ENCODE measurements around the gene CIP2A.
"Not testable (repeated sequence)": the region's sequence is repeated elsewhere in the genome, so short reads cannot be mapped to it uniquely, and the experiment has no call there.

CIP2A gene

DNA sequence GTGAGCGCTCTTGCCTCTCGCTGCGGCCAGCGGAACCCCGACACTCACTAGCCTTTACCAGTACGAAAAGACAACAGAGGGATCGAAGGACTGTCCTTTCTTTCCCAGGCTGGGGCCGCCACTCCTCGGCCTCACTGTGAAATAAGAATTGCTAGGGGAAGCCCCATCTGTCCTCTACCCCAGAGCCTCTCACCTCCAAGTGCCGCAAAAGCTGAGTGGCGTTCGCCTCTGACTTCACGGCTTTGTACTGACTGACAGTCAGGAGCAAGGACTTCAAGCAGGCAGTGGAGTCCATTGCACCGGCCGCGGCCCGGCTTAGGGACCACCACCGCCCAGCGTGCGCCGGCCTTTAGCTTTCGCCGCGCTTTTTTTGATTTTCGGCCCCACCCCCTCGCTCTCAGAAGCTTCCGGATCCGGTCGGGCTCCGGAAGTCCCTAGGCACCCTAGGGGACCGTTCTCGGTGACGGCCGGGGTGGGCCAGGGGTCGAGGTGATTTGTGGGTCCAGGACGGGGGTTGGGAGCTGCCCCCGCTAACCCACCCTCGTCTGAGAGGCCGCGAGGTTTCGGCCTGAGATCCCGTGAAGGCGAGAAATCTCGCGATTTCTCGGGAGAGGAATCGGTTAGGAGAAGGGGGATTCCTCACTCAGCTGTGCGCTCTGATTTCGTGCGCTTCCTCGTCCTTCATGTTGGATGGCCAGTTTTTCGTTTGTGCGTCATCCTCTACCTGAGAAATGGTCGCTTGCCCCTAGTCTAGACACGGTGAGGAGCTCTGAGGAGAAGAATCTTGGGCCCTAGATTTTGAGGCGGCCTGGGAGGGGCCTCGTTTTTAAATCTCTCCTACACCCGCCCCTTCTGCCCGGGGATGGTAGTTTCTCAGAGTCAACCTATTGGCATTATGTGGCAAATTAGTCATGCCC lies at the start of gene CIP2A, which contains the start of gene DZIP3:
TSS of gene CIP2A (minus strand) at position 358 of the 917 bp plus-strand sequence. CDS start at position 295, 63 bp downstream.
TSS of gene DZIP3 (plus strand) at position 642 of the 917 bp plus-strand sequence. CDS start 15,685 bp downstream, outside the sequence.
- DNase-seq = peak; percentile 97

DNA sequence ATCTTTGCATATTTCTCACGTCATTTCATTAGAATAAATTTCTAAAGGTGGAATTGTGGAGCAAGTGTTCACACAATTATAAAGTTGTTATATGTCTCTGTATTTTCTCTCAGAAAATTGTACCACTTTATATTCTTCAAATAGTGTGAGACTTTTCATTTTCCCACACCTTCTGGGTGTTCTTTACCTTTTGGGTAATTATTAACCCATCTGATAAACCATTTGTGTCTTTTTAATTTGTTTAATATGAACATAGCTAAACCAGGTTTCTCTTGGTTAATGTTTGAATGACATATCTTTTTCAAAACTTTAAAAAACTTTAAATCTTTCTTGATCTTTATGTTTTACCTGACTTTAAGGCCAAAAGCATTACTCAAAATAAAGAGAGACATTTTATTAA lies 40.7 kb upstream of the CIP2A start:
- no peak for DNase-seq

DNA sequence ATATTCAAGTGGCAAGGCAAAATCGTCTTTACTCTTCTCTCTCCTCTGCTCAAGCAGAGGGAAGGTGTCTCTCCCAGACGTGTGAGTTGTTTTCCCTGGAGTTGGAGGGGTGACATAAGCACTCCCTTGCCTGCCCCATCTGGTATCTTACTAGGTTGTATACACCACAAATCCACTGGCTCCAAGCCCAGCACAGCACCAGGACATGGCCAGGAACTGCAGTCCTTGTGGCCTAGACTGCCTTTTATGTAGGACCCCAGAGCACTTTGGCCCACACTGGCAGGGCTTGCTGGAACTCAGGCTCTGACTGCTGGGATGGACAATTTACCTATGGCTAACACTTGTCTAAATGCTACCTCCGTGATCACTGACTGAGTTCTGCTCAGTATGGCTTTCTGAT lies 34.3 kb upstream of the CIP2A start:
- no peak for DNase-seq

DNA sequence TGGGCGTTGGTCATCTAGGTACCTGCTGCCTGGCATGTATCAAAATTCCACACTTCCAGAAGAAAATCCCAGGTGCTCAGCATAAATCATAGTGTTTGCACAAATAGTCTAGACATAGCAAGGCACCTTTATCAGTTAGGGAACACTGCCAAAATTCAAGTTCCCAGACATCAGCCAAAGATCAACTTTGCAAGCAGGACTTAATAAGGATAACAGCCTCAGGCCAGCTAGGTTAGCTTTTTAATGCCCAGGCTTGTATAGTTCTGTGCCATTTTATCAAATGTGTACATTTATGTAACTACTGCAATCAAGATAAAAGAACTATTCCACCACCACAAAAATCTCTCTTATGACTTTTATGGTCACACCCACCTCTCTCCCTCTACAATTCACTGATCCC lies 31.0 kb upstream of the CIP2A start:
- DNase-seq = no peak

DNA sequence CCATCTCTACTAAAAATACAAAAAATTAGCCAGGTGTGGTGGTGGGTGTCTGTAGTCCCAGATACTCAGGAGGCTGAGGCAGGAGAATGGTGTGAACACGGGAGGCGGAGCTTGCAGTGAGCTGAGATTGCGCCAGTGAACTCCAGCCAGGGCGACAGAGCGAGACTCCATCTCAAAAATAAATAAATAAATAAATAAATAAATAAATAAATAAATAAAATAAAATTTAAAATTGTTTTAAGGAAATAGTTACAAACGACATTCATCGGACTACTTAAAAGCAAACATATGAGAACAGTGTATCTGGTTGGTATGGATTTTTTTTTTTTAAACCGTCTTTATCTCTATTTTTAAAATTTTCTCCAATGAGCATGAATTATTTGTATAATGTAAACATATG lies 26.9 kb upstream of the CIP2A start:
- DNase-seq = not testable (repeated sequence)

GRCh38 chr3:108610651-108611050 lies 21.4 kb upstream of the CIP2A start:
- no peak for DNase-seq

DNA sequence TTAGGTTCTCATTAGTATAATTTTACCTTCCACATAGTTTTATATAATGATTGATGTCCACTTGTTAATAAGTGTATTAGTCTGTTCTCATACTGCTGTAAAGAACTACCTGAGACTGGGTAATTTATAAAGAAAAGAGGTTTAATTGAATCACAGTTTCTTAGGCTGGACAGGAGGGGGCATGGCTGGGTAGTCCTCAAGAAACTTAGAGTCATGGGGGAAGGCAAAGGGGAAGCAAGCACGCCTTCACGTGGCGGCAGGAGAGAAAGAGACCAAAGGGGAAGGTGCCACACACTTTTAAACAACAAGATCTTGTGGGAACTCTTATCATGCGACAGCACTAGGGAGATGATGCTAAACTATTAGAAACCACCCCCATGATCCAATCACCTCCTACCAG lies 19.5 kb upstream of the CIP2A start:
- DNase-seq = peak; percentile 18

DNA sequence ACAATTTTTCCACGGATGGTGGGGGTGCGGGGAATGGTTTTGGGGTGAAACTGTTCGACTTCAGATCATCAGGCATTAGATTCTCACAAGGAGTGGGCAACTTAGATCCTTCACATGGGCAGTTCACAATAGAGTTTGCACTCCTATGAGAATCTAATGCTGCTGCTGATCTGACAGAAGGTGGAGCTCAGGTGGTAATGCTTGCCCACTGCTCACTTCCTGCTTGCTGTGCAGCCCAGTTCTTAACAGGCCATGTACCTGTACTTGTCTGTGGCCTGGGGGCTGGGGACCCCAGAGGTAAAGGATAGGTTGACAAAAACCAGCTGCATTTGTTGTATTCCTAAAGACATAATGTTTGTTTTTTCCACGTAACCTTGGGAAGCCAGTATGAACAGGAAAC lies 16.3 kb upstream of the CIP2A start:
- DNase-seq = no peak

- no peak for DNase-seq
These were observed 15.8 kb upstream of the CIP2A start for GRCh38 chr3:108605028-108605427.

- DNase-seq = peak; percentile 70
These were observed 14.5 kb upstream of the CIP2A start for GRCh38 chr3:108603691-108604090.

DNA sequence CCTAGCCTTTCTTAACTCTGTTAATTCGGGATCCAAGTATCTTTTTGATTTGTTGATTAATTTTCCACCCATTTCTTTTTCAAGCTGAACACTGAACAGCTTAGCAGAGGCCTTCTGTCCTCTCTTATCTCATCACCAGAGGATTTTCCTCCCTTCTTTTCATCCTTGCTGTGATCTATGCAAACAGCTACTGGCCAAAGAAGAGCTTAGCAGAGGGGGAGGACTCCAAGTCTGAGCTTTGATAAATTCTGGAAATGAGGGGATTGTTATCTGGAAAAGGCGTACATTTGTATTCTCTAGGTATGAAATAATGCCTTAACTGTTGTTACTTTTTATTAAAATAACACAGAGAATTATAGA lies 13.7 kb upstream of the CIP2A start:
- DNase-seq = no peak

- peak; percentile 42 for DNase-seq
These were observed 13.2 kb upstream of the CIP2A start for GRCh38 chr3:108602249-108602934.

DNA sequence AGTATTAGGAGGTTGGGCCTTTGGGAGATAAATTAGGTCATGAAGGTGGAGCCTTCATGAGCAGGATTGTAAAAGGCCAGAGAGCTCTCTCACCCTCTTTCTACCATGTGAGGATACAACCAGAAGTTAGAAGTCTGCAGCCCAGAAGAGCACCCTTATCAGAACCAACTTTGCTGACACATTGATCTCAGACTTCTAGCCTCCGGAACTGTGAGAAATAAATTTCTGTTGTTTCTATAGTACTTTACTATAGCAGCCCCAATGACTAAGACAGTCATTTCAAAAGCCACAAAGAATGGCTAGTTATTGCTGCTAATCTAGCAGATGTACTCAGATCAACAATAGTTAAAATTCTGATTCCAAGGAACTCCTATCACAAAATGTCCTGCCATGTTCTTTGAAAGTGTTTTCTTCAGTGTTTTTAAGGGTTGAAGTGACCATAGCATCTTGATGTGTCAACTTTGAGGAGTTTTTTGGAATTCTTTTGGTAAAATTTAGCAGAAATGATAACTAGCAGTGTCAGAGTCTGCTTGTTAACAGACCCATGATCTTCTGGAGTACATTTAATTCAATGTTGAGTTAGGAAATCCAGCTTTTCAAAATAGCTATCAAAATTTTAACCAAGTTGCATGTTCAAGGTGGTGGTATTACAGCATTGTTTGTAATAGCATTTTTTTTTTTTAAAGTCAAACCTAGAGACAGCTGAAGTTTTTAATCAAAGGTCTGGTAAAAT lies 10.6 kb upstream of the CIP2A start:
- peak; percentile 48 for DNase-seq

- DNase-seq = peak; percentile 67
These were observed 9.1 kb upstream of the CIP2A start for GRCh38 chr3:108598375-108598774.

DNA sequence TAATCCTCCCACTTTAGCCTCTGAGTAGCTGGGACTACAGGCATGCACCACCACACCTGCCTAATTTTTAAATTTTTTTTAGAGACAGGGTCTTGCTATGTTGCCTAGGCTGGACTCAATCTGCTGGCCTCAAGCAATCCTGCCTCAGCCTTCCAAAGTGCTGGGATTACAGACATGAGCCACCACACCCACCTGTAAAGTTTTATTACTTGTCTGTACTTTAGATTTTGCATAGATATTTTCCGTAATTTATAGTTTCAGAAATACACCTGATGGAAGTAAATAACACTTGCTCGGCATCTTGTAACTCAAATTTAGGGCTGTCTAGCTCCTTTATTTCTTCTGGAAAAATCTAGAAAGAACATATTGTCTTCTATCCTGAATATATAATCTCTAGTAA lies 6.1 kb upstream of the CIP2A start:
- DNase-seq = no peak

- DNase-seq = peak; percentile 19
These were observed 1.2 kb upstream of the CIP2A start for GRCh38 chr3:108590460-108590859.

DNA sequence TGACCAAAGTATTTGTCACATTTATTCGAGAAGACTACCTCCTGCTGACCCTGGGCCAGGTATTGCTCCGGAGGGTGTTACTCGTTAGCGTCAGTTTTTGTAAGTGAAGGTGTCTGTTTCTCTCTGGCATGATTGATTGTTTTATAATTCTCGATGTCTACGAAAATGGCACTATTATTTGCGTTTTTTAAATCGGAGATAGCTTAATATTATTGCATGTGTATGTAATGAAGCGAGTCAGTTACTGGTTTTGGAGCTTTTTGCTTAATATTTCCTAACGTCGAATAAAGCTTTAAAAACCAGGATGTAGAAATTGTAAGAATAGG lies 723 bp upstream of the CIP2A start:
- DNase-seq = no peak

GRCh38 chr3:108588601-108589000 lies 637 bp downstream of the CIP2A start:
- DNase-seq = peak; percentile 51

- DNase-seq = no peak
These were observed 11.2 kb downstream of the CIP2A start for GRCh38 chr3:108578064-108578463.

DNA sequence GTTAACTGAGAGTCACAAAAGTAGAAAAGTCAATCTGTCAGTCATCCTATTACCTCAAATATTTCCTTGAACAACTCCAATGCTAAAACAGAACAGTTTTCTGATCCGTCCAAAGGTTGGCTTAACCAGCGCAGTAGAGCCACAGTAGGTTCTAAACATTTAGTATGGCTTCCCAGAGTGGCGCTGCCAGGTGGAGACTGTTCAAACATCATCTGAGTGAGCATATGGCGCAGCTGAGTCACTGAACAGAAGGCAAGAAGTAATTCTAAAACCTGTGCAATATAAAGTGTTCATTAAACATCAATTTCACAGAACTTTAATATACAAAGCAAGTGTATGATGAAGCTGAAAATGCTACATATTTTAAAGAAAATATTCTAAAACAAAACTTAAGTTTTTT lies 19.9 kb downstream of the CIP2A start:
- no peak for DNase-seq

DNA sequence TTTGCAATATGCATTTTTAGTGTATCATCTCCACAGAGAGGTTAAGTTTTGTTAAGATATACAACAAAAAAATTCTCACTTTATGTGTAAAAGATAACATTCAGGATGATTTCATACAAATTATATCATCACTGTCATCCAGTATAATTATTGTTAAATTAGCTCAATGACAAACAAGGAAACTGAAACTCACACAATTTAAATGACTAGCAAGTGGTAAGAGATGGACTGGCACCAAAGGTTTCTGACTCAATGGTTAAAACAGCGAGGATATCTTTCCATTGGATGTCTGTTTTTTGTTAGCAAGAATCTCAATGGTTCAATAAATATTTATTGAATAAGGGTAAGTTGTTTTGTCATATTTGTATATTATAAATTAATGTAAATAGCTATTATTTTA lies 22.6 kb downstream of the CIP2A start:
- DNase-seq = no peak

- DNase-seq = no peak
These were observed 23.7 kb downstream of the CIP2A start for GRCh38 chr3:108565506-108565905.

DNA sequence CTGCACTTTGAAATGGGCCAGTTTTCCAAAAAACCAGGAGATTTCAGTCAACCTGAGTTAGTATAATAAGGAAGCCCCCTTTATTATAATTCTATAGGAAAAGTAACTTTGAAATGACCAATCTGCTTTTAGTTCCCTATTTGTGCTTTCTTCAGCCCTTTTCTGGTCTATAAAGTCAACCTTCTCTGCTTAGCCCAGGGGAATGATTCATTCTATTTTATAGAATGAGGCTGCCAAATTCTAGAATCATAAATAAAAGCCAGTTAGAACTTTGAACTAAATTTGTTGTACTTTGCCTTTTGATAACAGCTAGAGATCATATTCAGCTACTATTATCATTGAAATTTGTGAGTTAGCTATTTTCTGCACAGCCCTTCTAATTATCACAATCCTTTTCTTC lies 24.7 kb downstream of the CIP2A start:
- no peak for DNase-seq

- no peak for DNase-seq
These were observed 26.7 kb downstream of the CIP2A start for GRCh38 chr3:108562565-108562964.

All from hematopoietic multipotent progenitor cell treated with erythropoietin and hydrocortisone succinate and interleukin-3 and kit ligand, for 4 days (in vitro differentiated cells).